Caki2 (cell line): ENCODE measurements around the gene EMID1. TPM values are rescaled to one million over a fixed set of nuclear protein-coding genes. Genes with fewer than 3 reads are reported as not detected.
"Not testable (repeated sequence)": the region's sequence is repeated elsewhere in the genome, so short reads cannot be mapped to it uniquely, and the experiment has no call there.

ENCODE experiments used
- DNase-seq: peaks from one replicate; pipeline ENCODE4 v3.0.0-alpha.2; 2015; ENCODE audit warnings: low read depth
- in situ Hi-C: cut with HindIII; loops from 2 replicates; pipeline ENCODE4 v1.10.0; 2016; ENCODE audit warnings: low sequenced_read_pairs, low pct_unique_long_range_greater_than_20kb, mixed read lengths
- total RNA-seq: library from RNA; depleted of rRNA; stranded (reverse); fragments of >200 nt; shearing (Covaris generic); gene quantifications from 2 replicates; pipeline ENCODE4 v1.2.3, GENCODE V29; 2014; ENCODE audit warnings: low replicate concordance

The EMID1 gene
- total RNA-seq, 1 experiment from 2014 or later, result 0.37 TPM

DNA sequence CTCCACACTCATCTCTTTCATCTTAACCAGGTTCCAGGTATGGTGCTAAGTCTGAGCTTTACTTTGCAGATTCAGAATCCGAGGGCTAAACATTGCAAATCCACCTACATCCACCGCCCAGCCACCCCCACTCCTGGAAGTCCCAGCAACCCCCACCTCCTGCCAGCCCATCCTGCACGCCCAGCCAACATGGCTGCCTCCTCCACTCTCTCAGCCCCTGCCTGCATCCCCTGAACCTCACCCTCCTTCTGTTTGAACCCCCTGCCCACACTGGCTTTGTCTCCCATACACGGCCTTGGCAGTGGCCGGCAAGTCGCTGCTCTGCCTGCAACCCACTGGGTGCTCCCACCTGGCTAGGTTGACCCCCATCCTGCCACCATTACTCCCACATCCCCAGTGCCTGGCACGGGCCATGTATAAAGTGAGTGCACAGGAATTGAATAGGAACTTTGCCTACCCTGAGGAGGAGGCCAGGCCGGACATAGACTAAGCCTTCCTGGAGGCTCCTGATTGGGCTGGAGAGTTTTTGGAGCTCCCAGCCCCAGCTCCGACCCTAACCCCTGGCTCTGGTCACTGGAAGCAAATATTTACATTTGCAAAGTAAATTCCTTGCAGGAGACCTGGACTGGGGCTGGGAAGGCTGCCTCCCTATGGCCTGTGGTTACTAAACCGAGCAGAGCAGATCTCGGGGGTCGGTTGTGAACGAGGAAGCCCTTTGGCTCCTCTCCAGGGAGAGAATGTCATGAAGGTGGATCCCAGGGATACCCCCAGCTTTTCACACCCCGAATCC lies 14.4 kb downstream of the EMID1 start:
- no peak for DNase-seq
- in situ Hi-C loops, result no loop called here

GRCh38 chr22:29224121-29224858 lies 18.6 kb downstream of the EMID1 start:
- in situ Hi-C loops, result no loop called here
- no peak for DNase-seq

- in situ Hi-C loops, result no loop called here
Measured at GRCh38 chr22:29224859-29225410, 19.2 kb downstream of the EMID1 start.

DNA sequence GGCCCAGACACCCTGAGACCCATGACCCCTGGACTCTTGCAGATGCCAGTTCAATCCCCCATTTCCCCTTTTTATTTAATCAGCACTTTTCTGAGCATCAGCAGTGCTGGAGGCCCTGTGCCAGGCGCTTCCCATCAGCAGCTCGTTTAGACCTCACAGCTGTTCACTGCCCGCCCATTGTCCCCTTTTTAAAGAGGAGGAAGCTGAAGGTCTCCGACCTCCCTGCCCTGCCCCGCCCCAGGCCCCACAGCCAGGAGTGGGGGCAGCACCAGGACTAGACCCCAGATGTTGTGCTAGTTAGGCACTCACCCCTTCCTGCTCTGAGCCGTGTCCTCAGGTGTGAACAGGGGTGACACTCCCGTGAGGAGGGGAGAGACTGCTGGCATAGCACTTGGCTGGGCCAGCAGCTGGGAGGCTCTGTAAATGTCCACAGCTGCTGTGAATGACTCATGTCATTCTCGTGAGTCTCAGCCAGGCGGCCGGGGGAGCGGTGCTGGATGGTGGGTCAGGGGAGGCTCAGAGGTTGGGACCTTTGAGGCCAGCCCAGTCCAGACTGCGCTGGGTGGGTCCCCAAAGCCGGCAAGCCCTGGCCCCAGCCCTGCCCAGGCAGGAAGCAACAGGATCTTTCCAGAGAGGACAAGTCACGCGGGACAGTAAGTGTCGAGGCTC lies 19.9 kb downstream of the EMID1 start:
- no peak for DNase-seq
- in situ Hi-C loops, result no loop called here

More at GRCh38 chr22:29224859-29225410, 19.2 kb downstream of the EMID1 start:
- DNase-seq, result no peak

- DNase-seq, result no peak
- in situ Hi-C loops, result no loop called here
Measured at GRCh38 chr22:29226351-29226981, 20.8 kb downstream of the EMID1 start.

- no peak for DNase-seq
- in situ Hi-C loops, result no loop called here
Measured at GRCh38 chr22:29230972-29231875, 25.5 kb downstream of the EMID1 start.

- in situ Hi-C loops, result no loop called here
- DNase-seq, result no peak
Measured at GRCh38 chr22:29231971-29232959, 26.6 kb downstream of the EMID1 start.

- DNase-seq, result no peak
- in situ Hi-C loops, result no loop called here
Measured at GRCh38 chr22:29233277-29233877, 27.7 kb downstream of the EMID1 start.

GRCh38 chr22:29240481-29240880 lies 34.8 kb downstream of the EMID1 start:
- DNase-seq, in situ Hi-C loops: not testable (repeated sequence)

DNA sequence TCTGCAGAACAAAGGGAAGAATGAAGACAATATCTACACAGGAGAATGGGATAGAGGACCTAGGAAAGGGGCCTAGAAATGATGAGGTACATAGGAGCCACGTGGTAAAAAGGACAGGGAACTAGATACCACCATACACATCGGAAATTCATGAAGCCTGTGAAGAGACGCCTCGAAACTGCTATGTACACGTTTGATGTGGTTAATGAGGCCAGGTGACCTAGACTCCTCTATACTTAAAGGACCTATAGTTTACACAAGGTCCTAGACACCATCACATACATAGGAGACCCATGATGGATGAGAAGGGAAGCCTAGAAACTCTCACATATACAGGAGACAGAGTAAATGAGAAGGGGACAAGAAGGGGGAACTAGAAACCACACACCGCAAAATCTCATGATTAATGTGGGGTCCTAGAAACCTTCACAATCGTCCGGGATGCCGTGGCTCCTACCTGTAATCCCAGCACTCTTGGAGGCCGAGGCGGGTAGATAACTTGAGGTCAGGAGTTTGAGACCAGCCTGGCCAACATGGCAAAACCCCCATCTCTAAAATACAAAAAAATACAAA lies 38.3 kb downstream of the EMID1 start:
- in situ Hi-C loops, result no loop called here

GRCh38 chr22:29244785-29245625 lies 39.3 kb downstream of the EMID1 start:
- in situ Hi-C loops, result no loop called here
- no peak for DNase-seq

More for the DNA sequence above, 38.3 kb downstream of the EMID1 start:
- DNase-seq, result no peak

- in situ Hi-C loops, result no loop called here
- peak; percentile 51 for DNase-seq
Measured at GRCh38 chr22:29245626-29246385, 40.1 kb downstream of the EMID1 start.

DNA sequence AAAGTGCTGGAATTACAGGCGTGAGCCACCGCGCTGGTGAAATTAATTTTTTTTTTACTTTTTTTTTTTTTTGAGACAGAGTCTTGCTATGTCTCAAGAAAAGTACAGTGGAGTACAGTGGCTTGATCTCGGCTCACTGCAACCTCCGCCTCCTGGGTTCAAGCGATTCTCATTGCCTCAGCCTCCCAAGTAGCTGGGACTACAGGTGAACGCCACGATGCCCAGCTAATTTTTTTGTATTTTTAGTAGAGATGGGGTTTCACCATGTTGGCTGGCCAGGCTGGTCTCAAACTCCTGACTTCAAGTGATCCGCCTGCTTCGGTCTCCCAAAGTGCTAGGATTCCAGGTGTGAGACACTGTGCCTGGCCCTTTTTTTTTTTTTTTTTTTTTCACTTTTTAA lies 42.2 kb downstream of the EMID1 start:
- in situ Hi-C loops, result not testable (repeated sequence)

DNA sequence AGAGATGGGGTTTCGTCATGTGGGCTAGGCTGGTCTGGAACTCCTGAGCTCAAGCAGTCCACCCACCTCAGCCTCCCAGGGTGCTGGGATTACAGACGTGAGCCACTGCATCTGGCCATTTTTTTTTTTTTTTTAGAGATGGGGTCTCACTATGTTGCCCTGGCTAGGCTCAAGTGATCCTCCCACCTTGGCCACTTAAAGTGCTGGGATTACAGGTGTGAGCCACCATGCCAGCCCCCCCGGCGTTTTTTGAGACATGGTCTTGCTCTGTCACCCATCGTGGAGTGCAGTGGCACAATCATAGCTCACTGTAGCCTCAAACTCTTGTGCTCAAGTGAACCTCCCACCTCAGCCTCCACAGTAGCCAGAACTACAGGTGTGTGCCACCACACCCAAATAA lies 45.6 kb downstream of the EMID1 start:
- in situ Hi-C loops, result no loop called here
- DNase-seq, result no peak

More for the DNA sequence above, 42.2 kb downstream of the EMID1 start:
- DNase-seq, result not testable (repeated sequence)
